Femur (tissue), 1 donor: Measurements from ENCODE around the gene TBC1D17.

Experiments
- DNase-seq: peaks from one replicate; pipeline ENCODE4 v3.0.0-alpha.2; 2017

TBC1D17 gene

GRCh38 chr19:49862391-49863253, 14.9 kb upstream of the TBC1D17 start:
- DNase-seq: peak; percentile 43

GRCh38 chr19:49863254-49863934, 14.1 kb upstream of the TBC1D17 start:
- DNase-seq: peak; percentile 17

DNA sequence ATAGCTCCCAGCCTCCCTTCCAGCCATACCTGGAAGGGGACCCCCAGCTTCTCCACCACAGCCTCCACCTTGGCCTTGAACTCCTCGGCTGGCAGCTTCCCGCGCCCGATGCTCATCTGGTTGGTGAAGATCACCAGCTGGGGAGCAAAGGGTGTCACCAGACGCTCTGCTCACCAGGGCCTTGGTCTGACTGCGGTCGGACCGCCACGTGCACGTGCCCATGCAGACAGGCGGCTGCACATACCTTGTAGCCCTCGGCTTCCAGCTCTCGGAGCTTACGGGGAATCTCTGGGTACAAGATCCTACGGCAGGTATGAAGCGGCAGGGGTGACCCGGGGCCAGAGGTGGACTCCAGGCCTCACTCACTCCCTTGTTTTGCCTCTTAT, 13.6 kb upstream of the TBC1D17 start:
- no peak for DNase-seq

DNA sequence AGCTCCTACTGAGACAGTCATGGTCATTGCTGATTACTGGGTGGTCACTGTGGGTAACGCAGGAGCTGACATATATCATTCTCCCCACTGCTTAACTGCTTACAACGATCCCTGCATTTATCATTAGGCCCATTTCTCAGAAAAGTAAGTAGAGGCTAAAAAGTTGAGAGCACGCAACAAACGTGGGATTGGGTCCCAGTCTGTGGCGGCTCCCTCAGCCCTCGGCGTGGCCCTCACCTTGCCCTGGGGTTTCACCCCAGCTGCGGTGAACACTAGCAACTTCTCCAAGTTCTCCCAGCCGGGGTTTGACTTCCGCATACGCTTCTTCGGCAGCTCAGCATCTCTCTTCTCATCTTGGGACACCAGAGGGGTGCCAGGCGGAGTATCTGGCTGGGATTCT, 12.6 kb upstream of the TBC1D17 start:
- DNase-seq: no peak

DNA sequence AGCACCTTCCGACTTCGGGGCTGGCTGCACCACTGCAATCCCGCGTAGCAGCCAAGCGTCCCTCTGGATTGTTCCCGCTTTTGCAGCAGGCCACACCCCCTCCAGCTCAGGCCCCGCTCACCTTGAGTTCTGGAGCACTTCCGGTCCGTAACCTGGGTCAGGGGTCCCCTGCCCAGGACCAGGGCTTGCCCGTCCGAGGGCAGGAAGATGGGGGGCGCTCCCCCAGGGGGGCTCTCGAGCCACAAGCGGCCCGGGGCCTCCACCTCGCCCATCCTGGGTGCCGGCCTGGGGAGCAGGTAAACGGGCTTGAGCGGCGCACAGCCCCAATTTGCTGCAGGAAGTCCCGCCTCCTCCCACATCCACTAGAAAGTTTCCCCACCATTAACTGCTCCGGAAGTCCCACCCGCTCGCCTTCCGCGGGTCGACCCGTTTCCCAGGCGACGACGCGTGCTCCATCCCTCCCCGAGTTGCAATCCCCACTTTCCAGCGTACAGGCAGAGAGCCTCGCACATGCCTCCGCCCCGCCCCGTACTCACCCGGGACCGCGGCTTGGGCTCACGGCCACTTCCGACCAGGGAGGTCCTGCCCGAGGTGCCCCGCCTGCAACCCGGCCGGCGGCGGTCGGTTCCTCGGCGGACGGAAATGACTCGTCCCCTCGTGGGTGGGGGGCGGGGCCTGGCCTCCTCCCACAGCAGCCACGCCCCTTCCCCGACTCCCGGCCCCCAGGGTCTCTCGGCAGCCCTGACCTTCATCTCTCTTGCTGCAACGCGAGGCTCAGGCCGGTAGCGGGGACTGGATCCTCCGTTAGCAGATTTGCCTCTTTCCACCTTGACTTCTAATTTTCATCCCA, 10.3 kb upstream of the TBC1D17 start, which contains the start of gene PNKP:
Gene PNKP (minus strand): TSS at position 644 of the 850 bp plus-strand sequence. CDS start 372 bp downstream, at position 272.
- DNase-seq: peak; percentile 96

DNA sequence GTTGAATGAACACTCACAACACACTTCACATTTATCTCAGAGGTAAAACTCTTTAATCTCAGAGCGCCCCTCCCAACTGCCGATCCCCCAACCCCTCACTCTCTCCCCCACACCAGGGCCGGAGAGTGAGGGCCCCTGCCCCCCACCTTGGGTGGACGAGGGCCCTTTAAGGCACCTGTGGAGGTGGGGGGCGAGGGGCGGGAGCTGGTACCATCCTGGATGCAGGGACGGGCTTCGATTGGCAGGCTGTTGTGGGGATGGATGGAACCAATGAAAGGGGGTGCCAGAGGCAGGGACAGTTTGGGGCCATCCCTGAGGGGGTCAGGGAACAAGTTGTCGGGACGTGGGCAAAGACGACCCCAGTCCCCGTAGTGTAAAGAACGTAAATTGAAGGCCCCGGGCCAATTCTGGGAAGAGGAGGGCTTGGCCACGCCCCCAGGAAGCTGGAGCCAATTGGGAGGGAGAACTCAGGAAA, 8.5 kb upstream of the TBC1D17 start:
- no peak for DNase-seq

DNA sequence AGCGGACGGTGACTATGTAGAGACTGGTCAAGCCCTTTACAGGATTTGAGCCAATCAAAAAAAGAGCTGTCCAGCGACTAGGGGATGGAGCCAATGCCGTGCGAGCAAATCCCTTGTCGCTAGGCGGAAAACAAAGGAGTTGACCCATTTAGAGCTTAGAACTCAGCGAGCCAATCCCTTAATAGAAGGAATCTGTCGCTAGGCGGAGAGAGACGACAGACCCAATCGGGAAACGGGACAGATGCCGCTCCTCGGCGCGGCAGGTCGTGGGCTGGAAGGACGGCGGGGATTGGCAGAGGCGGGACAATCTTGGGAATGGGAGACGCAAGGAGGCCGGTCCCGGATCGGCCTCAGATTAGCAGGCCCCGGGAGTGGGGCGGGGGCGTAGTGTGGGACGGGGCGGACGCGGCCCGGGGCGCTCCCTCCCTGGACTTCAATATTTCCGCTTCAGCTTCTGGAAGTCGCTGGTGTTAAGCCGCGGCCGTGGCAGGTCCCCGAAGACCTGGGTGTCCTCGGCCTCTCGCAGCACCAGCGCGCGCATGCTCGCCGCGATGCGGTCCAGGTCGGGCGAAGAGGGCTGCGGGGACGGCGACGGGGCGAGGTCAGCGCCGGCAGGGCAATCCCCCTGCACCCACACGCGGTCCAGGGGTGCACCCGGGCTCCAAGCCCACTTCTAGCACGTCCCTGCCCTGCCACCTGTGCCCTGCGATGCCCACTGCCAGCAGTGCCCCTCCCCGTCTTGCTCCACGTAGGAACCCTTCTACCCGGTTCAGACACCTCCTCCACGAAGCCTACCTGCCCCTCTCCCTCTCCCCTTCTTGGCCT, 7.8 kb upstream of the TBC1D17 start:
- peak; percentile 99 for DNase-seq

GRCh38 chr19:49870309-49870901, 7.1 kb upstream of the TBC1D17 start:
- DNase-seq: no peak

DNA sequence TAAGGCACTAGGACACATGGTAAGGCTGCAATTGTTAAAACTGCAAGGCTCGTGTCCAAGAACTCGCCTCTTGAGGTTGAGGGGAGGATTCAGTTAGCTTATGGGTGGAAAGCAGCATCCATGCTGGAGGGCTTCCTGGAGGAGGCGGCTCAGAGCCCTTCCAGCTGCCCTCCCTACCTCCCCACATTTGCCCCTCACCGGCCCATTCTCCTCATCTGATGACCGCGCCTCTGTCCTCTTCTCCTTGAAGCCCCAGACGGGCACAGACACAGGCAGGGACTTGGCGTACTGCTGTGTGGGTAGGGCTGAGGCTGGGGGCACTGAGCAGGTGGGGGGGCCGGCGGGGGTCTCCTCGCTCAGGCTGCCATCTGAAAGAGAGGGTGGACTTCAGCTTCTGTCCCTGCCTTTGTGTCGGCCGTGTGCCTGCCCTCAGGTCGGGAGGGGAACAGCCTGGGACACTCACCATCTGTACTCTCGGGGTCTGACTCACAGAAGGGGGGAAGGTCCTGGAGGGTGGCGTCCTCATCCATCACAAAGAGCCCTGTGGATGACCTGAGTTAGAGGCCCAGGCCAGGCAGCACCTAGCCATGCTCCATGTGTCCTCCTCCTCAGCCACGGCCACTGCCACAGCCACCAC, 6.0 kb upstream of the TBC1D17 start:
- no peak for DNase-seq

GRCh38 chr19:49872245-49873128, 5.0 kb upstream of the TBC1D17 start:
- DNase-seq: no peak

DNA sequence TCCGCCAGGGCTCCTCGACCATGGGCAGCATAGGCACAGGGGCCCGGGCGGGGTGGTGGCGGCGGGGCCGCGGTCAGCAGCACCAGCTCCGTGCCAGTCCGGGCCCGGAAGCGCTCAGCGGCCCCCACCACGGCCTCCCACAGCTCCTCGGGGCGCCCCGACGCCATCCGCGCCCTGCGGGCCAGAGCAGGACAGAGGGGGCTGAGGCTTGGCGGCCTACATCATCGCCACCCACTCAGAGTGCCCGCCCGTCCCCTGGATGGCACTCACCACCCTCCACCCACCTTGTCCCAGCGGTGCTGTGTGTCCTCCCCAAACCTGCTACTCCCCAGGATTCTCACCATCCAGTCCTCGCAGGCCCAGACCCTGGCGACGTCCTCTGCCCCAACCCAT, 4.4 kb upstream of the TBC1D17 start:
- DNase-seq: no peak

GRCh38 chr19:49873834-49874233, 3.7 kb upstream of the TBC1D17 start:
- DNase-seq: no peak

DNA sequence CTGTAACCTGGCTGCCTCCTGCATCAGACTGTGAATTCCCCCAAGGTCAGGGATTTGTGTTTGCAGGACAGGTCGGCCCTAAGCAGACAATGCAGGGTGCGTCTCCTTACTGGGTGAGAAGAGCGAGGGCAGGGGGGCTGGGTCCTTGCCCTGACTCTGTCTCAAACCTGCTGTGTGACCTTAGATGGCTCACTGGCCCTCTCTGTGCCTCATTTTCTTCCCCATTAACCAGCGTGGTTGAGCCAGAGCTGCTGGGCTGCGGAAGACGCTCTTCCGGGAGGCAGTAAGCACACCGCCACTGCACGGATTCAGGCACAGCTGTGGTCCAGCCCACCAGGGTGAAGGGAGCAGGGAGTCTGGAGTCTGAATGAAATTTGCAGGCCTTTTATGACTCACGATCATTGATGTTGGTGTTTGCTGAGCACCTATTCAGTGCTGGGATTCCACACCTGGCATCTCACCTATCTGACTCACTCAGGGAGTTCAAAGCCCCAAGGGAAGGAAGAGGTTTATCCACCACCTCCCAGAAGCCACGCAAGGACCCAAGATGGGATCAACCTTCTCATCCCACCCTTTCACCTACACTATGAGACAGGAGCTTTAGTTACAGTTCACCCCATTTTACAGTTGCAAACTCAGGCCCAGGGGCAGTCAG, 2.9 kb upstream of the TBC1D17 start:
- DNase-seq: no peak

GRCh38 chr19:49875177-49875576, 2.3 kb upstream of the TBC1D17 start:
- no peak for DNase-seq

DNA sequence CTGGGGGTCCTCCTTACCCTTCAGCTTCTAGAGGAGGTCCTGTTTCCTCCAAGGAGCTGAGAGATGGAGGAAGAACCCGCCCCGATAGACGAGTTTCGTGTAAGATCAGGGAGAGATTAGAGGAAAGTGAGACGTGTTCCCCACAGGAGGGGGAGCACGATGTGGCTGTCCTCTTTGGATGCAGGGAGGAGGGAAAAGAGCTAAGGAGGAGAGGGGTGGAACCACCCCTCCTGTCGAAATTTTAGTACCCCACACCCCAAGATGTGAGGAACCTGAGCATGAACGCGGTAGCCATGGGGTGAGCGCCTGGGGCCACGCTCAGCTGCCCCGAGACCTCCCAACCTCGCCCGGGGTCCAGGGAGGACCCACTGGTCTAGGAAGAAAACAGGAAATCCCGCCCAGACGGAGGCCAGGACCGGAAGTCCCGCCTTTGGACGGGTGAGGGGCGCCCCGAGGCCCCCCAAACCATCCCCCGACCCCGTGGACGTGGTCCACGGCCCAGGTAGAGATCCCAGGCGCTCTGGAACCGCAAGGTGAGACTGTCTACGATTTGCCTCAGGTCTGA, 1.6 kb upstream of the TBC1D17 start:
- DNase-seq: peak; percentile 86

DNA sequence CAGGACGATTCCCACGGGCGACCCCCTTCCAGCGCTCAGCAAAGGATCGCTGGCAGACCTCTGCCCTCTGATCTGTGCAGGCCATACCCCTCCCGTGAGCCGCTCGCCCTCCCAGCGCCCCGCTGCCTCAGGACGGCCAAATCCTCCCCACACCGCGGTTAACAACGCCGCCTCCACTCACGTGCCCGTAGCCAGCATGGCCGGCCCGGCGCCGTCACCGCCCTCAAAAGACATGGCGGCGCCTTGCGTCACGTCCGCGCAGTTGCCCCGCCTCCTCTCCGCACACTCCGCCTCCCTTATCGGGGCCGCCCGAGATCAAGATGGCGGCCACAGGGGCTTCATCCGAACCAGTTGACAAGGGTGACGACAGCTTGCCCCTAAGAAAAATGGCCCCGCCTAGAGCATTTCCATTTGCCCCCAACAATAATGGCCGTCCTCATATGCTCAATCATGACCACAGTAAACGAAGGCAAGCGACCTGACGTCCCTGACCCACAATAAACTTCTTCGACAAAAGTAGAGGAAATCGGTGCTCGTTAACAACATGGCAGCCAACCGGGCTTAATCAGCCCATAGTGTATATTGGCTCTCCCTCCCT, 981 bp upstream of the TBC1D17 start:
- peak; percentile 99 for DNase-seq

DNA sequence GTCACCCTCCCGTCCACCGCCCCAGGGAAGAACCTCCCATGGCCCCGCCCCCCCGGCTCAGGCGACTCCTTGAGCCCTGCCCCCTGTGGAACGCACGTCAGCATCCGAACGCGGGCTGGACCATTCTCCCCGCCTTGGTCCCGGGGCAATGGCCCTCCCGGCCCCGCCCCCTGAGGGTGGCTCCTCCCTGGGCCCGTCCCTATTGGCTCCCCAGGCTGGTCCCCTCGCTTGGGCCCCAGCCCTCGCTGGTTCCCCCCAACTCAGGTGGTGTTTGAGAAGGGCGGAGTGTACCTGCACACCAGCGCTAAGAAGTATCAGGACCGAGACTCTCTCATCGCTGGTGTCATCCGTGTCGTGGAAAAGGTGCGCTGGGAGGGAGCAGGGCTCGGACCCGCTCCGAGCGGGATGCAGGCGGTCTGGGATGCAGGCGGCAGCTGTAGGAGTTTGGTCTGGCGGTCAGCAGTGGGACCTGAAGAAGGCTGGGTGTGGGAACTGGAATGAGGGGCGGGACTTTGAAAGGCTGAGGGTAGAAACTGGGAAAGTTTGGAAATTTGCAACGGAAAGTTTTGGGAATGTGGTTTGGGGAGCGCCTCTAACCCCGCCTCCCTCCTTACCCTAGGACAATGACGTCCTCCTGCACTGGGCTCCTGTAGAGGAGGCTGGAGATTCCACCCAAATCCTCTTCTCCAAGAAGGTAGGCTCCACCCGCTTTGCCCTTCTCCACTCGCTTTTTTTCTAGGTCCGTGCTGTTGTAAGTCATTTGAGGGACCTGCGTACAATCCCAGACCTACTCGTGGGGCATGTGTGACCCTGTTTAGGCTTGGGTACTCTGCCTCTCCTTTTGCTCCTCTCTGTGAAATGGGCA, 609 bp downstream of the TBC1D17 start:
- peak; percentile 99 for DNase-seq

DNA sequence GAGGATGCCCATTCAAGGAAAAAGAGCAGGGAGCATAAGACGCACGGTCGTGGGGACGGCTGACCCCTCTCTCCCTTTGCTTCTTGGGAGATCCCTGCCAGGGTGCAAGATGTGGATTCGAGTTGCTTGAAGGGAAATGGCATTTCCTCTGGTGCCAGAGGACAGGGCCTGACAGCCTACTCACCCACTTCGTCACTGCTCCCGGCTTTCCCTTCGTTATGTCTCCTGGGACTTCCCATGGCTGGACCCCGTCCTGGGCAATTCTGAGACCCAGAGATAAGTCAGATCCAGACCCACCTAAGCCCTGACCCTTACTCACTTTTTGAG, 1.2 kb downstream of the TBC1D17 start:
- no peak for DNase-seq
